GM10266 (cell line): ENCODE results near the gene IRF2BPL.

Experiments used
- DNase-seq: peaks from one replicate; pipeline ENCODE4 v3.0.0; 2012; ENCODE audit errors: extremely low spot score
- TF ChIP-seq, protein P1 (sequence below): IDR thresholded peaks from 2 replicates; pipeline ENCODE4 v1.5.1; 2012; ENCODE audit warnings: mild to moderate bottlenecking, low read depth; ENCODE audit not compliant: control insufficient read depth, insufficient read depth; ENCODE audit errors: missing control alignments

IRF2BPL gene

DNA sequence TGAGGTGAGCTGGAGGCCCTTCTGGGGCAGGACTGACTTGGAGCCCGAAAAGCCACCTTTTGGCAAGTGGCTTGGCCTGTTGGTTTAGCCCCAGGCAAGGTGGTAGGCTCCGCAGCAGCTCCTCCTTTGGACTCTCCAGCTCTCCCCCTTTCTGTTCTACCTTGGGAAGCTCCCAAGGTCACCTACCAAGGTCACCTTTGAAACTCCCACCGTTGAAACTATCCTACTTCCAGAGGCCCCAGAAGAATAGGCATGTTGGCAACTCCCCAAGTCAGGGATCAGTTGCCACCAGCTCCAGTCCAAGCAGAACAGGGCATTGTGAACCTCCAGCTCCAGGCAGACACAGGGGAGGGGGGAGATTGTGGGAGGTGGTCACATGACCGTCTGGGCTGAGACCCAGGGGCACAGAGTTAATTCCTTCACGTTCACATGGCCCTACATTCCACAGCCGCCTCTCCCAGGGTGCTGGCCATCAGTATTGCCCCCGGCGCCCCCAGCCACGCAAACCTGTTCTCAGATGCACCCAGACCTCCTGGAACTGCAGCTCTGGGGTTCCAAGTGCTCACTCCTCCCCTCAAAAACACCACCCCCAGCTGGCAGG is 14.4 kb downstream of the IRF2BPL start:
- TF ChIP-seq, protein P1, sequence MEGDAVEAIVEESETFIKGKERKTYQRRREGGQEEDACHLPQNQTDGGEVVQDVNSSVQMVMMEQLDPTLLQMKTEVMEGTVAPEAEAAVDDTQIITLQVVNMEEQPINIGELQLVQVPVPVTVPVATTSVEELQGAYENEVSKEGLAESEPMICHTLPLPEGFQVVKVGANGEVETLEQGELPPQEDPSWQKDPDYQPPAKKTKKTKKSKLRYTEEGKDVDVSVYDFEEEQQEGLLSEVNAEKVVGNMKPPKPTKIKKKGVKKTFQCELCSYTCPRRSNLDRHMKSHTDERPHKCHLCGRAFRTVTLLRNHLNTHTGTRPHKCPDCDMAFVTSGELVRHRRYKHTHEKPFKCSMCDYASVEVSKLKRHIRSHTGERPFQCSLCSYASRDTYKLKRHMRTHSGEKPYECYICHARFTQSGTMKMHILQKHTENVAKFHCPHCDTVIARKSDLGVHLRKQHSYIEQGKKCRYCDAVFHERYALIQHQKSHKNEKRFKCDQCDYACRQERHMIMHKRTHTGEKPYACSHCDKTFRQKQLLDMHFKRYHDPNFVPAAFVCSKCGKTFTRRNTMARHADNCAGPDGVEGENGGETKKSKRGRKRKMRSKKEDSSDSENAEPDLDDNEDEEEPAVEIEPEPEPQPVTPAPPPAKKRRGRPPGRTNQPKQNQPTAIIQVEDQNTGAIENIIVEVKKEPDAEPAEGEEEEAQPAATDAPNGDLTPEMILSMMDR: no peak
- no peak for DNase-seq

DNA sequence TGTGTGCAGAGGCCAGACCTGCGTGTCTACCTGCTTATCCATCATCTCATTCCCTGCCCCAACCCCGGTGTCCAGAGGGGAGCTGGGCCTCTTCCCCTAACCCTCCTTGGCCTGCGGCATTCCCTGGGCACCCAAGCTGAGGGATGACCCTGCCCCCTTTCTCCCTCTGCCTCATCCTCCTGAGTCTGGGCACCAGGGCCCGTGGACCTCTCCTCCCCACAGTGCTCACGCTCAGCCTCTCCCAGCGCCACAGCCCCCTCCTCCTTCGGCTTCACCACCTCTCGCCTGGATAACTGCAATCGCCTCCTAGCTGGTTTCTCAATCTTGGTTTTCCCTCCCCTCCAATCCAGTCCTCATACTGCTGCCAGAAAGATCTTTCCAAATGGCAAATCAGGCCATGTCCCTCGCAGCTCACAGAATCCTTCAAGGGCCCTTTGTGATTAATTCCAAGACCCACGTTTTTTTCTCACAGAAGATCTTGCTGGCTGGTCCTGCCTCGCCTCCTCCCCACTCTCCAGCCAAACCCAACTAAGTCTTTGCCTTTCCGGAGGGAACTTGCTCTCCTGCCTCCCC is 16.2 kb downstream of the IRF2BPL start:
- TF ChIP-seq, protein P1: no peak
- DNase-seq: no peak

DNA sequence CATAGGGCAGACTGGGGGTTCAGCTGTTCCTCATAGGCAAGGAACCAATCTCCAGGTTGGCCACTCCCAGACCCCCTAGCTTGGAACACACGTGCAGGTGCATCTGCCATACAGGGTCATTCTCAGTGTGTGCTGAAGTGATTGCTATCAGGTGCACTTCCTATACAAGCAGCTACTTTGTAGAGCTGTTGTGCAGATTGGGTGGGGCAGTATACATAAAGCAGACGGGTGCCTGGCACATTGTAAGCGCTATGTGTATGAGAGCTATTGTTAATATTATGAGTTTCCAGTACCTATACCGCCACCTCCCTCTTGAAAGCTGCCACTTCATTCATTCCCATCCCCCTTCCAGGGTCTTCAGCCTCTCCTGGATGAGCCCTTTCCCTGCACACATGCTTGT is 17.3 kb downstream of the IRF2BPL start:
- TF ChIP-seq, protein P1: no peak
- no peak for DNase-seq

DNA sequence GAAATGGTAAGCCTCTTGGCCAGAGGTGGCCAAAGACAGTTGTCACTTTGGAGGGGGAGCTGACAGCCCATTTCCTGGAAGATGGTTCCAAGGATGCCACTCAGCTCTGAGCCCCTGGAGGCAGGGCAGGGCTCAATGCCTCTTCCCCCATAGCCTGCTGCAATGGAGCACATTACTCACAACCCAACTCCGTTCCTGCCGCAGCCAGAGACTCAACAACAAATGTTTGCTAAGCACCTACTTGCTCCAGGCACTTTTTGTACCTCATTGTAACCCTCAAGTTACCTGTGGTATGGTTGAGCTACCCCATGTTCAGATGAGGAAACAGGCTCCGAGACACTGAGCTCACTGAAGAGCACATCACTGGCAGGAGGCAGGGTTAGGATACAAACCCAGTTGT is 19.5 kb downstream of the IRF2BPL start:
- TF ChIP-seq, protein P1: no peak
- no peak for DNase-seq

DNA sequence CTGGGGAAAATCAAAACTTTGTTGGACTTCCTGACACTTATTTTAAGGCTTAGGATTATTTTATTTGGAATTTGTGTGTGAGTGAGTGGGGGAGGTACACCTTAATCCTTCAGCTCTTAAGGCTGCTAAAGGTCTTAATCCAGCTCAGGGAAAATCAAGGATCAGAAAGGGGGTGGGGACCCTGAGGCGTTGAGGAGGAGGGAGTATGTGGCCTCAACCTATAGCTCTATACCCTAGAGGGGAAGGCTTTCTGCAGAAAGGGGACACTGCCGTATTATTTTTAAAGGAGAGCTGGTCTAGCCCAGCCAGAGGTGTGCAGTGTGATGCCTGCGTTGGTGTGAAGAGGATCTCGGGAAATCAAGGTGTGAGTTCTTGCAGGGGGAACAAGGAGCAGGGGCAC is 20.0 kb downstream of the IRF2BPL start:
- TF ChIP-seq, protein P1: no peak
- no peak for DNase-seq

DNA sequence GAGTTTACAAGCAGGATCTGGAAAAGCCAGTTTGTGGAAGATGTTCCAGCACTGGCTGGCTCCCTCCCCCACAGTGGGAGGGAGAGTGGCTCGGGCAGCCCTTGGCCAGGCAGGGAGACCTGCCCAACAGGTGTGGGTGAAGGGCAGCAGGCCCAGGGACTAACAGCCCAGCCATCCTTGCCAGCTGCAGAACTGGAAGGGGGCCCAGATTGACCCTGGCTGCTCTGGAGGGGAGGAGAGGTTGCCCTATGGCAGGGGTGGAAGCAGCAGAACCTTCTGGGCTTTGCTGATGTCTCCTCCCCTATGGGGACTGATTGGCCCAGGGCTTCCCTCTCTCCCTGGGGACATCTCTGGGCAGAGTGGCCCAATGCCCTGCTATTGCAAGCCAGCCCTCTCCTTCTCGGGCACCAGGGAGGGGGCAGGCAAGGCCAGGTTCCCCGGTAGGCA is 20.5 kb downstream of the IRF2BPL start:
- TF ChIP-seq, protein P1: no peak
- DNase-seq: no peak

DNA sequence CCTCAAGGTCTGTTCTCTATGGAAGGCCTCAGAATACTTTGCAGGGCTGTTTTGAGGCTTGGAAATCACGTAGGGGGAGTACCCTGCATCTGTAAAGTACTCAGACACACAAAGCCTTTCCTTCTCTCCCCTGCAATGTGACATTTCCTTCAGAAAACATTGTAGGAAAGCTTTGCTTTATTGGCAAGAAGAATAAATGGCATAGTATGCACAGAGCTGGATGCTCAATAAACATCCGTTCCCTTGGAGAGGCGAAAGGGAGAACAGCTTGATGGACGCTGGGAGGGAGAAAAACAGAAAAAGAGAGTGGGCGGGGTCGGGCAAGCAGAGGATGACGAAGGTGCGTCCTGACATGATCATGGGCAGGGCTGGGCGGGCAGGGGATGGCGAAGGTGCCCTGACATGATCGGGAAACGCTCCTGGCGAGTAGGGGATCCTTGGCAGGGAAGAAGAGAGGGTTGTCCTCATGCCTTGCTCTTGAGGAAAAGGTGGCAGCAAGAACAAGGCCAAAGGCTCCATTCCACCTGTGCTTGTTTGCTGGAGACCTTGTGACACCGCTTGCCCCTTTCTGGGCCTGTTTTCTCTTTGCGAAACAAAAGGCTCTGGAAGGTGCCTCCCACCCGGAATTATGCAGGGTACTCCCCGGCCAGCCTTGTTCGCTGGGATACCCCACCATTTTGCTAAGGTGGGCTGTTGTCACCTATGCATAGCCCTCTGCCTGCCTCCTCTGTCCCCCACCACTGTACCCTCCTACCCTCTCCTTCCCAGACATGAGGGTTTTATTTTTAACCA is 21.1 kb downstream of the IRF2BPL start:
- DNase-seq: no peak
- TF ChIP-seq, protein P1: no peak
